SK-N-SH treated with all-trans-retinoic acid at 6 μM for 48 hours (cell line): Measurements from ENCODE around the gene PTPRD.

ENCODE experiments used
- ATAC-seq: fragments of 200-7000 bp; cut with Tn5 transposase; 3 replicates; pipeline ENCODE4 v1.9.1; 2020; ENCODE audit warnings: mild to moderate bottlenecking, moderate library complexity
- ARNTL ChIP-seq: fragments of 450-650 bp; formaldehyde crosslinking; IDR thresholded peaks from 2 replicates; pipeline ENCODE4 v1.5.0; 2020; ENCODE audit warnings: low read depth, mild to moderate bottlenecking, moderate library complexity, borderline replicate concordance
- BACH2 ChIP-seq: fragments of 250-450 bp; sonication (Bioruptor Pico); IDR thresholded peaks from 2 replicates; pipeline ENCODE4 v1.9.0; 2021; ENCODE audit warnings: mild to moderate bottlenecking, borderline replicate concordance
- CSDC2 ChIP-seq: fragments of 250-450 bp; sonication (Bioruptor Pico); IDR thresholded peaks from 2 replicates; pipeline ENCODE4 v1.5.0; 2020; ENCODE audit warnings: mild to moderate bottlenecking, moderate library complexity
- CSRNP3 ChIP-seq: fragments of 250-450 bp; sonication (Bioruptor Pico); IDR thresholded peaks from 2 replicates; pipeline ENCODE4 v1.5.1; 2021; ENCODE audit warnings: mild to moderate bottlenecking, moderate library complexity
- ESRRG ChIP-seq: fragments of 250-450 bp; sonication (Bioruptor Pico); IDR thresholded peaks from 2 replicates; pipeline ENCODE4 v1.6.1; 2021; ENCODE audit warnings: mild to moderate bottlenecking
- GLIS3 ChIP-seq: fragments of 250-450 bp; sonication (Bioruptor Pico); IDR thresholded peaks from 2 replicates; pipeline ENCODE4 v1.5.0; 2020; ENCODE audit warnings: mild to moderate bottlenecking, moderate library complexity
- ISL1 ChIP-seq: fragments of 250-450 bp; sonication (Bioruptor Pico); IDR thresholded peaks from 2 replicates; pipeline ENCODE4 v2.1.2; 2022; ENCODE audit warnings: mild to moderate bottlenecking, moderate library complexity
- OSR1 ChIP-seq: fragments of 250-450 bp; sonication (Bioruptor Pico); IDR thresholded peaks from 2 replicates; pipeline ENCODE4 v1.8.0; 2022; ENCODE audit warnings: moderate library complexity, mild to moderate bottlenecking, inconsistent platforms
- PATZ1 ChIP-seq: fragments of 250-450 bp; sonication (Bioruptor Pico); IDR thresholded peaks from 2 replicates; pipeline ENCODE4 v1.8.0; 2020; ENCODE audit warnings: mild to moderate bottlenecking, moderate library complexity, borderline replicate concordance
- PPARA ChIP-seq: fragments of 250-450 bp; sonication (Bioruptor Pico); IDR thresholded peaks from 2 replicates; pipeline ENCODE4 v1.5.0; 2020; ENCODE audit warnings: mild to moderate bottlenecking, borderline replicate concordance
- RARB ChIP-seq: fragments of 250-450 bp; sonication (Bioruptor Pico); IDR thresholded peaks from 2 replicates; pipeline ENCODE4 v1.8.0; 2021; ENCODE audit warnings: mild to moderate bottlenecking, moderate library complexity
- SNAI2 ChIP-seq: fragments of 250-450 bp; sonication (Bioruptor Pico); IDR thresholded peaks from 2 replicates; pipeline ENCODE4 v1.5.0; 2020; ENCODE audit warnings: mild to moderate bottlenecking, moderate library complexity
- TCF4 ChIP-seq: fragments of 250-450 bp; sonication (Bioruptor Pico); IDR thresholded peaks from 2 replicates; pipeline ENCODE4 v1.8.0; 2021; ENCODE audit warnings: mild to moderate bottlenecking, moderate library complexity, borderline replicate concordance
- TOX ChIP-seq: fragments of 250-450 bp; sonication (Bioruptor Pico); IDR thresholded peaks from 2 replicates; pipeline ENCODE4 v1.8.0; 2021; ENCODE audit warnings: mild to moderate bottlenecking, moderate library complexity, borderline replicate concordance
- ZC3H10 ChIP-seq: fragments of 250-450 bp; sonication (Bioruptor Pico); IDR thresholded peaks from 2 replicates; pipeline ENCODE4 v1.5.1; 2021; ENCODE audit warnings: mild to moderate bottlenecking, moderate library complexity
- ZFP3 ChIP-seq: fragments of 250-450 bp; sonication (Bioruptor Pico); IDR thresholded peaks from 2 replicates; pipeline ENCODE4 v1.5.0; 2020; ENCODE audit warnings: mild to moderate bottlenecking, moderate library complexity
- ZNF565 ChIP-seq: fragments of 450-650 bp; formaldehyde crosslinking; conservative IDR thresholded peaks from 2 replicates; pipeline ENCODE4 v1.5.0; 2020; ENCODE audit warnings: low read depth, mild to moderate bottlenecking, moderate library complexity
- ZNF70 ChIP-seq: fragments of 450-650 bp; formaldehyde crosslinking; IDR thresholded peaks from 2 replicates; pipeline ENCODE4 v1.5.0; 2020; ENCODE audit warnings: mild to moderate bottlenecking, moderate library complexity
- ZNF8 ChIP-seq: fragments of 450-650 bp; formaldehyde crosslinking; IDR thresholded peaks from 2 replicates; pipeline ENCODE4 v1.5.0; 2020; ENCODE audit warnings: mild to moderate bottlenecking, moderate library complexity
- TF ChIP-seq, protein P1 (sequence below): fragments of 250-450 bp; sonication (Bioruptor Pico); IDR thresholded peaks from 2 replicates; pipeline ENCODE4 v1.5.0; 2020; ENCODE audit warnings: mild to moderate bottlenecking, moderate library complexity
- TF ChIP-seq, protein P2 (sequence below): fragments of 250-450 bp; sonication (Bioruptor Pico); IDR thresholded peaks from 2 replicates; pipeline ENCODE4 v1.8.0; 2021; ENCODE audit warnings: low read depth, mild to moderate bottlenecking, moderate library complexity, borderline replicate concordance
- TF ChIP-seq, protein P3 (sequence below): fragments of 250-450 bp; sonication (Bioruptor Pico); IDR thresholded peaks from 2 replicates; pipeline ENCODE4 v1.5.1; 2020; ENCODE audit warnings: low read depth, mild to moderate bottlenecking, moderate library complexity

PTPRD gene

DNA sequence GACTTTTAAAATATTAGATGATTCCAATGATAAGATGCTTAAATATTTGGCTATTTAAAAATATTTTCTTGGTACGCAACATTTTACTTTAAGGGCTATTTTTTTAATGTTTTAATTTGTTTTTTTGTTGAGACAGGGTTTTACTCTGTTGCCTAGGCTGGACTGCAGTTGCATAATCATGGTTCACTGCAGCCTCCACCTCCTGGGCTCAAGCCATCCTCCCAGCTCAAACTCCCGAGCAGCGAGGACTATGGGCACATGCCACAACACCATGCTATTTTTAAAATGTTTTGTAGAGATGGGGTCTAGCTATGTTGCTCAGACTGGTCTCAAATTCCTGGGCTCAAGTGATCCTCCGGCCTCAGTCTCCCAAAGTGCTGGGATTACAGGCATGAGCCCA lies 1963.0 kb downstream of the PTPRD start:
- TF ChIP-seq, protein P1, sequence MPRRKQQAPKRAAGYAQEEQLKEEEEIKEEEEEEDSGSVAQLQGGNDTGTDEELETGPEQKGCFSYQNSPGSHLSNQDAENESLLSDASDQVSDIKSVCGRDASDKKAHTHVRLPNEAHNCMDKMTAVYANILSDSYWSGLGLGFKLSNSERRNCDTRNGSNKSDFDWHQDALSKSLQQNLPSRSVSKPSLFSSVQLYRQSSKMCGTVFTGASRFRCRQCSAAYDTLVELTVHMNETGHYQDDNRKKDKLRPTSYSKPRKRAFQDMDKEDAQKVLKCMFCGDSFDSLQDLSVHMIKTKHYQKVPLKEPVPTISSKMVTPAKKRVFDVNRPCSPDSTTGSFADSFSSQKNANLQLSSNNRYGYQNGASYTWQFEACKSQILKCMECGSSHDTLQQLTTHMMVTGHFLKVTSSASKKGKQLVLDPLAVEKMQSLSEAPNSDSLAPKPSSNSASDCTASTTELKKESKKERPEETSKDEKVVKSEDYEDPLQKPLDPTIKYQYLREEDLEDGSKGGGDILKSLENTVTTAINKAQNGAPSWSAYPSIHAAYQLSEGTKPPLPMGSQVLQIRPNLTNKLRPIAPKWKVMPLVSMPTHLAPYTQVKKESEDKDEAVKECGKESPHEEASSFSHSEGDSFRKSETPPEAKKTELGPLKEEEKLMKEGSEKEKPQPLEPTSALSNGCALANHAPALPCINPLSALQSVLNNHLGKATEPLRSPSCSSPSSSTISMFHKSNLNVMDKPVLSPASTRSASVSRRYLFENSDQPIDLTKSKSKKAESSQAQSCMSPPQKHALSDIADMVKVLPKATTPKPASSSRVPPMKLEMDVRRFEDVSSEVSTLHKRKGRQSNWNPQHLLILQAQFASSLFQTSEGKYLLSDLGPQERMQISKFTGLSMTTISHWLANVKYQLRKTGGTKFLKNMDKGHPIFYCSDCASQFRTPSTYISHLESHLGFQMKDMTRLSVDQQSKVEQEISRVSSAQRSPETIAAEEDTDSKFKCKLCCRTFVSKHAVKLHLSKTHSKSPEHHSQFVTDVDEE (CRISPR knock-in tag), result no peak
- TF ChIP-seq ISL1 (no peak), ARNTL (CRISPR knock-in tag) (no peak), TCF4 (CRISPR knock-in tag) (no peak), RARB (CRISPR knock-in tag) (no peak), ZNF70 (CRISPR knock-in tag) (no peak), SNAI2 (CRISPR knock-in tag) (no peak), PPARA (CRISPR knock-in tag) (no peak), TOX (CRISPR knock-in tag) (no peak), ESRRG (CRISPR knock-in tag) (no peak), GLIS3 (CRISPR knock-in tag) (no peak), ZNF565 (no peak), OSR1 (CRISPR knock-in tag) (no peak), ZNF8 (CRISPR knock-in tag) (no peak)
- TF ChIP-seq, protein P2, sequence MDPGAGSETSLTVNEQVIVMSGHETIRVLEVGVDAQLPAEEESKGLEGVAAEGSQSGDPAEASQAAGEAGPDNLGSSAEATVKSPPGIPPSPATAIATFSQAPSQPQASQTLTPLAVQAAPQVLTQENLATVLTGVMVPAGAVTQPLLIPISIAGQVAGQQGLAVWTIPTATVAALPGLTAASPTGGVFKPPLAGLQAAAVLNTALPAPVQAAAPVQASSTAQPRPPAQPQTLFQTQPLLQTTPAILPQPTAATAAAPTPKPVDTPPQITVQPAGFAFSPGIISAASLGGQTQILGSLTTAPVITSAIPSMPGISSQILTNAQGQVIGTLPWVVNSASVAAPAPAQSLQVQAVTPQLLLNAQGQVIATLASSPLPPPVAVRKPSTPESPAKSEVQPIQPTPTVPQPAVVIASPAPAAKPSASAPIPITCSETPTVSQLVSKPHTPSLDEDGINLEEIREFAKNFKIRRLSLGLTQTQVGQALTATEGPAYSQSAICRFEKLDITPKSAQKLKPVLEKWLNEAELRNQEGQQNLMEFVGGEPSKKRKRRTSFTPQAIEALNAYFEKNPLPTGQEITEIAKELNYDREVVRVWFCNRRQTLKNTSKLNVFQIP (CRISPR knock-in tag), result no peak
- TF ChIP-seq, protein P3, sequence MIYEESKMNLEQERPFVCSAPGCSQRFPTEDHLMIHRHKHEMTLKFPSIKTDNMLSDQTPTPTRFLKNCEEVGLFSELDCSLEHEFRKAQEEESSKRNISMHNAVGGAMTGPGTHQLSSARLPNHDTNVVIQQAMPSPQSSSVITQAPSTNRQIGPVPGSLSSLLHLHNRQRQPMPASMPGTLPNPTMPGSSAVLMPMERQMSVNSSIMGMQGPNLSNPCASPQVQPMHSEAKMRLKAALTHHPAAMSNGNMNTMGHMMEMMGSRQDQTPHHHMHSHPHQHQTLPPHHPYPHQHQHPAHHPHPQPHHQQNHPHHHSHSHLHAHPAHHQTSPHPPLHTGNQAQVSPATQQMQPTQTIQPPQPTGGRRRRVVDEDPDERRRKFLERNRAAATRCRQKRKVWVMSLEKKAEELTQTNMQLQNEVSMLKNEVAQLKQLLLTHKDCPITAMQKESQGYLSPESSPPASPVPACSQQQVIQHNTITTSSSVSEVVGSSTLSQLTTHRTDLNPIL (CRISPR knock-in tag), result no peak
- ATAC-seq, result no peak

GRCh38 chr9:8649160-8649559 lies 1963.6 kb downstream of the PTPRD start:
- TF ChIP-seq ZNF565 (no peak), GLIS3 (CRISPR knock-in tag) (no peak), CSDC2 (CRISPR knock-in tag) (no peak), ISL1 (no peak), OSR1 (CRISPR knock-in tag) (no peak), ZC3H10 (CRISPR knock-in tag) (no peak), TCF4 (CRISPR knock-in tag) (no peak), TOX (CRISPR knock-in tag) (no peak), RARB (CRISPR knock-in tag) (no peak), ZFP3 (CRISPR knock-in tag) (no peak), ARNTL (CRISPR knock-in tag) (no peak), BACH2 (CRISPR knock-in tag) (no peak), ZNF70 (CRISPR knock-in tag) (no peak), PPARA (CRISPR knock-in tag) (no peak), PATZ1 (CRISPR knock-in tag) (no peak), CSRNP3 (no peak)
- TF ChIP-seq, protein P2 (CRISPR knock-in tag), result no peak
- TF ChIP-seq, protein P3 (CRISPR knock-in tag), result no peak
- ATAC-seq, result no peak
